ENCODE data around the gene CEP164.
A peak's percentile ranks its signal among the peaks of the same experiment; 100 is the strongest.
"Not testable (repeated sequence)": the region's sequence is repeated elsewhere in the genome, so short reads cannot be mapped to it uniquely, and the experiment has no call there.

The CEP164 gene

GRCh38 chr11:117443266-117444186 is 115.9 kb downstream of the CEP164 start:
- no peak for DNase-seq

GRCh38 chr11:117444256-117444655 is 116.6 kb downstream of the CEP164 start:
- no peak for DNase-seq

- DNase-seq = no peak
Measured at GRCh38 chr11:117444711-117445658, 117.3 kb downstream of the CEP164 start.

- no peak for DNase-seq
Measured at GRCh38 chr11:117449111-117449693, 121.5 kb downstream of the CEP164 start.

- DNase-seq = no peak
Measured at GRCh38 chr11:117453886-117454563, 126.4 kb downstream of the CEP164 start.

GRCh38 chr11:117454564-117454917 is 126.9 kb downstream of the CEP164 start:
- no peak for DNase-seq

GRCh38 chr11:117456027-117456720 is 128.5 kb downstream of the CEP164 start:
- DNase-seq = no peak

- not testable (repeated sequence) for DNase-seq
Measured at GRCh38 chr11:117456721-117457029, 129.0 kb downstream of the CEP164 start.

GRCh38 chr11:117457031-117457785 is 129.6 kb downstream of the CEP164 start:
- peak; percentile 90 for DNase-seq

GRCh38 chr11:117457835-117458234 is 130.2 kb downstream of the CEP164 start:
- no peak for DNase-seq

GRCh38 chr11:117458275-117459122 is 130.8 kb downstream of the CEP164 start:
- peak; percentile 51 for DNase-seq

- DNase-seq = no peak
Measured at GRCh38 chr11:117459123-117459978, 131.7 kb downstream of the CEP164 start.

- DNase-seq = no peak
Measured at GRCh38 chr11:117459979-117460300, 132.3 kb downstream of the CEP164 start.

GRCh38 chr11:117461396-117462182 is 133.9 kb downstream of the CEP164 start:
- DNase-seq = no peak

- no peak for DNase-seq
Measured at GRCh38 chr11:117462183-117462863, 134.7 kb downstream of the CEP164 start.

GRCh38 chr11:117462864-117463247 is 135.2 kb downstream of the CEP164 start:
- DNase-seq = no peak
